ENCODE results near the gene KCNJ4.

DNA sequence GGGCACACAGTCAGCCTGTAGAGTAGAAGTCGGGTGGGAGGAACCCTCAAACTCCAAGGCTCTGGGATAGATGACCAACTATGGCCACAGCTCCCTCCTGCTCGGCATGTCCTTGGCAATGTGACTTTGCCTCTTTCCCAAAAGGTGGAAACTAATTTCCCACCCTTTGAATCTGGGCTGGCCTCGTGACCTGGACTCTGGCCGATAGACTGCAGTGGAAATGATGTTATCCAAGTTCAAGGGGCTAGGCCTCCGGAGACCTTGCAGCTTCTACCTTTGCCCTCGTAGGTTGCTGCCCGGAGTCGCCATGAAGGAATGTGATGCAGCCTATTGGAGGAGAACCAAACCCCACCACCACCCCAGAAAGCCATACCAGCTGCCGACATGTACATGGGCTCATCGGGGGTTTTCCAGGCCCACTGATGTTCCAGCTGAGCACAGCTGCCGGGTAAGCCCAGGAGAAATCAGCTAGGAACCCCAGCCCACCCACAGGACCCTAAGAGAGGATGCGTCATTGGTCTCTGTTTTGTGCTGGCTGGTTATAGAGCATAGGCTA, 30.4 kb downstream of the KCNJ4 start:
- TF ChIP-seq, protein P1, sequence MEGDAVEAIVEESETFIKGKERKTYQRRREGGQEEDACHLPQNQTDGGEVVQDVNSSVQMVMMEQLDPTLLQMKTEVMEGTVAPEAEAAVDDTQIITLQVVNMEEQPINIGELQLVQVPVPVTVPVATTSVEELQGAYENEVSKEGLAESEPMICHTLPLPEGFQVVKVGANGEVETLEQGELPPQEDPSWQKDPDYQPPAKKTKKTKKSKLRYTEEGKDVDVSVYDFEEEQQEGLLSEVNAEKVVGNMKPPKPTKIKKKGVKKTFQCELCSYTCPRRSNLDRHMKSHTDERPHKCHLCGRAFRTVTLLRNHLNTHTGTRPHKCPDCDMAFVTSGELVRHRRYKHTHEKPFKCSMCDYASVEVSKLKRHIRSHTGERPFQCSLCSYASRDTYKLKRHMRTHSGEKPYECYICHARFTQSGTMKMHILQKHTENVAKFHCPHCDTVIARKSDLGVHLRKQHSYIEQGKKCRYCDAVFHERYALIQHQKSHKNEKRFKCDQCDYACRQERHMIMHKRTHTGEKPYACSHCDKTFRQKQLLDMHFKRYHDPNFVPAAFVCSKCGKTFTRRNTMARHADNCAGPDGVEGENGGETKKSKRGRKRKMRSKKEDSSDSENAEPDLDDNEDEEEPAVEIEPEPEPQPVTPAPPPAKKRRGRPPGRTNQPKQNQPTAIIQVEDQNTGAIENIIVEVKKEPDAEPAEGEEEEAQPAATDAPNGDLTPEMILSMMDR (IDR thresholded peaks at IDR 0.05): no peak
- TF ChIP-seq POLR2A (IDR thresholded peaks at IDR 0.05): no peak

Measured in Peyer's patch (tissue), 4 donors.